Activated naive CD8-positive, alpha-beta T cell treated with anti-CD3 and anti-CD28 coated beads, Interleukin-2, amount 50 U/mL, for 16 hours (primary cell): ENCODE measurements around the gene GPC5.

Experiments used
- DNase-seq: peaks from one replicate; pipeline ENCODE4 v3.0.0-alpha.2; 2020; ENCODE audit warnings: low read depth, low spot score

Gene GPC5

DNA sequence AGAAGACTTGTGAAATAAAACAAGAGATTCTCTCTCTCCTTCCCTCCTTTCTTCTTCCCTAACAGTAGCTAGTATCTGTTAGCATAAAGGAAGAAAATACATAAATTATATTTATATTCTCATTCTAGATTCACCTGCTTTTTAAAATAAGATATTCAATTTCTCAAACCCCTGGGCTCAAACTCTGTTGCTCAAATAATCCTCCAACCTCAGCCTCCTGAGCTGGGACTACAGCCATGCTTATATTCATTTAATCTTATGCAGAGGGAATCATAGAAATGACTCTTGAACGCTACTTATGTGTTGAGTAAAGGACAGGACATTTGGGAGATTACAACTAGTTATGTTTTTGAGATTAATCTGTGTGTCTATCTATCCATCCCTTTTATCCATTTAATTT is 56.2 kb downstream of the GPC5 start:
- DNase-seq, result no peak

DNA sequence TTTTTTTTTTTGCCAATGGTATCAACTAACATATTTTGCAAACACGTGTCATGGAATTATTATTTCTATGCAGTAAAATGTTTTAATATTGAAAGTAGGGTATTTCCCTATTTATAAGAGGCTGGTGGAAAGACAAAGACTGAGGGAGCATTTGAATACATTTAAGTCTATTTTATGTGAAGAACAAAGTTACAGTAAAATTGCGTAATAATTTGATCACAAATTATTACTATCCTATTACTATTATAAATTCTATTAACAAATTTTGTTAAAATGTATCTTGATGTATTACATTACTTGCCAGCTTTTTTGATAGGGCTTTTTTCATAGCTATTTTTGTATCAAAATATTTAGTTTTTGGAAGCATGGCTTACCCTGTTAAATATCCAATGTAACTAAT is 58.4 kb downstream of the GPC5 start:
- DNase-seq, result no peak

DNA sequence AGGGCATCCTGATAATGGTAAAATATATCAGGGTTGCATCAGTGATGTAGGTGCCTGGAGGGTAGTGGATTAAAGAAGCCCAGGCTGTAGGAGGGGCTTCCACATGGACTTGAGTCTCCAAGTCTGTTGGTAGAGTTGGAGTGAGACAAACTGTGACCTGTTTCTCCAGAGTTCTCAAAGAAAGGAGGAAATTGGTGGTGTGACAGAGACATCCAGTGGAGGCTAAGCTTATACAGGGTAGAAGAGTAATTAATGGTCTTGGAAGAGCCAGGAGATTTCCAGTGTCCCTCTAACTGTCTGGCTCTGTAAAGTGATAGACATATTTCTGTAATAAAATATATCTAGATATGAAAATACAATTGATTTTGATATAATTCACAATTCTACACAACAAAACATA is 61.1 kb downstream of the GPC5 start:
- no peak for DNase-seq

DNA sequence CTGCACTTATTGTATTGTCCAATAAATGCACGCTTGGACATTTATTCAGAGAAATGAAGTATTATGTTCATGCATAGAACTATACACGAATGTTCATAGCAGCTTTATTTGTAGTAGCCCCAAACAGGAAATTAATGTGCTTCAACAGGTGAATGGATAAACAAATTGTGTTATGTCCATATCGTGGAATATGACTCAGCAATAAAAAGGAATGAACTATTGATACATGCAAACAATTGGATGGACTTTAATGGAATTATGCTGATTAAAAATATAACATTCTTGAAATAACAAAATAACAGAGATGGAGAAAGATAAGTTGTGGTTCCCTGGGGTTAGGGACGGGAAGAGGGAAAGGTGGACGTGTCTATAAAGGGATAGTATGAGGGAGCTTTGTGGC is 65.9 kb downstream of the GPC5 start:
- no peak for DNase-seq

DNA sequence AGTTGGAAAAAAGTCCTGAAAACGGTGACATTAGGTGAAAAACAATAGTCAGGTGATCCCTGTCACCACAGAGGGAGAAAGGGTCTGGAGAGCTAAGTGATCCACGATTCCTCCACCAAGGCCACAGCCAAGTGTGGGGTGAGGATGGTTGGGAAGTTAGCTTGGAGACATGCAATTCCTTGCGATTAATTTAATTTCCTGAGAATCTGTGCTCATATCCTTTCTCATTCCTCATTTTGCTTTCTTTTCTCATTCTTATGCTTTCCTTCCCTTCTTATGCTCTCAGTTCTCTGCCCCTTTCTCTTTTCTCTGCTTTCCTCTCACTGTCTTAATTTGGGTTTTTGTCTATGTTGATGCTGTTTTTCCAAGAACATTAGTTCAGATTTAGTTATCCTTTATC is 68.8 kb downstream of the GPC5 start:
- DNase-seq, result no peak

DNA sequence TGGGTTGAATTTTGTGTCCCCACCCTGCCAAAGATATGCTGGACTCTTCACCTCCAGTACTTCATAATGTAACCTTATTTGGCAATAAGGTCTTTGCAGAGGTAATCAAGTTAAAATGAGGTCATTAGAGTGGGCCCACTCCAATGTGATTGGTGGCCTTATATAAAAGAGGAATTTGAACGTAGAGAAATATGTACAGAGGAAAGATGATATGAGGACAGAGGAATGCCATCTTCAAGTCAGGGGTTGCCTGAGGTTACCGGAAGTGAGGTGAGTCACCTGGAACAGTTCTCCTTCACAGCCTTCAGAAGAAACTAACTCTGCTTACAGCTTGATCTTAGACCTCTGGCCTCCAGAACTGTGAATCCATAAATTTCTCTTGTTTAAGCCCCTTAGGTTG is 69.9 kb downstream of the GPC5 start:
- no peak for DNase-seq

DNA sequence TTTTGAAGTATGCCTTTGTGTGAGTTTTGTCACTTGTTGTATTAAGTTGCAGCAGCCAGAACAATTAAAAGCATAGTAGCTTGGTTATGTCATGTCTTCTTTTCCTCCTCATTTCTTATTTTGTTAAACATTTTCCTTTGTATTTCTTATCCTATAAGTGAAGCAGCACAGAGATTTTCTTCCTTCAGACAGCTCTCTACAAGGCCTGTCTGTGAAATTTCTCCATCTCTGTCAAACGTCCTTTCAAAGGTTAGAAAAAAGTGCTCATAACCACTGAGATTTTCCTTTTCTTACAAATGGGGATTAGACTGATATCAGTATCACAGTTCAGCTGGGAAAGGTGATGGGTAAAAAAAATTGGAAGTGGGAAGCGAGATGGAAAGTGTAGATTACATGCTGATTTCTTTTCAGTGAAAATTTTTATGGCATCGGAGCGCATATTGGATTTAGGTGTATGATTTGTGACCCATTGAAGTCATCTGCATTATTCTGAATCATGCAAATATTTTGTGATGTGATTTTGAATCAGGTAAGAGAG is 71.7 kb downstream of the GPC5 start:
- no peak for DNase-seq

DNA sequence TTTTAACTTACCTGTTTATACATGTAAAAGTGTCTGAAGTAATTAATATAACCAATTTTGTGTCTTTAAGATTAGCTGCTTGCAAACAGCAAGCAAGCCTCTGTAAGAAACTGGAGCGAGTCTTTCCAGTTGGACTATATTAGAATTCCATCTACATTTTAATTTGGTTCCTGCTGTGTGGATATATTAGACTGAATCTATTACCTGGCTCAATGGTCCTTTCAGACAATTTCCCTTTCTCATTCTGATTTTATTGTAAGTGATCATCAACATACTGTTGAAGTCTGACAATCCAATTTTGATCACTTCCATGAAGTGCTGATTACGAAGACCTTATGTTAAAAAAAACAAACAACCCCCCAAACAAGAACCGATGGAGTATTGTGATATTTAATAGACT is 72.3 kb downstream of the GPC5 start:
- DNase-seq, result no peak

DNA sequence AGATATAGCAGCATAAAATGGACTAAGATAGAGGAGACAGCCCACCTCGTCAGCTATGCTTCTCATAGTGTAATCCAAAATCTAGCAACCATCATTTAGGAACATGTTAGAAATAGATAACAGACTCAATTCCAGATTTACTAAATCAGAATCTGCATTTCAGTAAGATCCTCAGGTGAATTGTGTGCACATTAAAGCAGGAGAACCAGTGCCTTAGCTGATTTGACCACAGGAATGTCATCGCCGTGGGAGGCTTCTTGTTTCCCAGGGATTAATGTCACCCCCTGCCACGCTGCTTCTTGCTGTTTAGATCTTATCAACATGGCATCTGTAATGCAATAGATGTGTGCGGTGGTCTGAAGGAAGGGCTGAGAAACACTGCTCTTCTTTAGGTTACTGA is 84.0 kb downstream of the GPC5 start:
- DNase-seq, result no peak

DNA sequence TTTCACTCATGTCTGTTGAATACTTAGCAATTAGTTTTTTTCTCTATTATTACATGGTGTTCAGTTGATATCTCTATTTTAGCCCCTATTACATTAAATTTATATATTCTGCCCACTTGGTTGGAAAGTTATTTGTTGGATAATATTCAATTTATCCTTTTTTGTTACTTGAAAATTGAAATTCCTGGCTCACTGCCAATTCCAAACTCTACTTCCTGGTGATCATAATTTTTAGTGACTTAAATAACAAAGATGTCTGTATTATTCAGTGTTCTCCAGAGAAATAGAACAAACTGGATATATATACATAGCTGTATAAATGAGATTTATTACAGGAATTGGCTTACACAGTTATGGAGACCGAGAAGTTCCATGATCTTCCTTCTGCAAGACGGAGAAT is 93.6 kb downstream of the GPC5 start:
- no peak for DNase-seq

DNA sequence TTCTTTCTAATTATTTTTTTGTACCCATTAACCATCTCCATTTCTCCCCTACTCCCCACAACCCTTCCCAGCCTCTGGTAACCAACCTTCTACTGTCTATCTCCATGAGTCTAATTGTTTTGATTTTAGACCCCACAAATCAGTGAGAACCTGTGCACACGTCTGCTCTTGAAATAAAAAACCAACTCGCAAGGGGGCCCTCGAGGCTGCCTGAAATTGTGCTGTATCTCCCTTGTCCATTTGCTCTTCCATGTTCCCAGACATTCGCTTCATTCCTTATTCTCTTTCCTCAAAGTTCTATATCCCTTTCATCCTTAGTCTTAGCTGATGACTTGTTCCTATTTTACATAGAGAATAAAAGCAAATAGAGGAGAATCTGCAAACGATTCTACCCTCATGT is 95.0 kb downstream of the GPC5 start:
- no peak for DNase-seq

DNA sequence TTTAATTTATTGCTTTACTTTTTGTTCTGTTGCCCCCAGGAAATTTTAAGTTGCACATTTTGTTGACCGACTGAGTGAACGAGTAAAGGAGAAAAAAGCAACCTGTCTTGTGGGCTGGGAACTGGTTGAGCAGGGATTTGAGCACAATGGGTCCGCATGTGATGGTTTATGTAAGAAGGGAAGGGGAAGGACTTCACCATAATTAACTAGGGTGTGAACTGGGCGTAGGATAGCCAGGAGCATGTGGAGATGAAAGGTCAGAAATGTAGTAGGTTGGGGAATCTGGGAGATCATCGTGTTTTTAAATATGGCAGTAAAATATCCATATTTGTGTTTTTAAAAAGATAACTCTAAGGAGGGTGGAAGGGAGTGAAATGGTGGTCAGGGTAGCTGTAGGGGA is 99.9 kb downstream of the GPC5 start:
- DNase-seq, result no peak

DNA sequence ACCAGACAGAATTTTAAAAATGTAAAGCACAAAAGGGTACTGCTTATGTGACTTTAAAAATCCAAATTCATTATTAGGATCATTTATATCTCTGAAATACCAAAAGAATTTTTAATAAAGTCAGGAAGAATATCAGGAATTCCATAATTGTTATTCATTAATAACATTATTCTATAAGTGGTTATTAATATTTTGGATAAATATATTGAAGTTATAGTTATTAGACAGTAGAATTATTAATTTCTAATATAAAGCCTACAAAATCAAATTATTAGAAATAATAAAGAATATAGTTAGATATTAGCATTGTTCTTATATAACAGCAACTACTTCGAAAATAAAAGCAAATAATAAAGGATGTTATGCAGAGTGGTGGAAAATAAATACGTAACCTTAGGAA is 105.8 kb downstream of the GPC5 start:
- no peak for DNase-seq

DNA sequence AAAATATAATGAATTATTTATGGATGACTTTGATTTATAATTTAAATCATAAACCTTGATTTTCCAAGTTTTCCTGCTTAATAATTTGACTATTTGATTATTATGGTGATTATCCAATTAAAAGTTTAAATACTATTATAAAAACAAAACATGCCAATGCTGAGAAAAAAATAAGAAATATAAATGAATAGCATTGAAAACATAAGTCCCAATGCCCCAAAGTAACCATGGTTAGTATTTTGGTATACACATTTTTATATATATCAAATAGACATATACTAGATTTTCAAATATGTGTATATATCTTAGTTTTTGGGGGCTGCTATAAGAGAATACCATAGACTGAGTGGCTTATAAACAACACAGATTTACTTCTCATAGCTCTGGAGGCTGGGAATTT is 108.3 kb downstream of the GPC5 start:
- no peak for DNase-seq

DNA sequence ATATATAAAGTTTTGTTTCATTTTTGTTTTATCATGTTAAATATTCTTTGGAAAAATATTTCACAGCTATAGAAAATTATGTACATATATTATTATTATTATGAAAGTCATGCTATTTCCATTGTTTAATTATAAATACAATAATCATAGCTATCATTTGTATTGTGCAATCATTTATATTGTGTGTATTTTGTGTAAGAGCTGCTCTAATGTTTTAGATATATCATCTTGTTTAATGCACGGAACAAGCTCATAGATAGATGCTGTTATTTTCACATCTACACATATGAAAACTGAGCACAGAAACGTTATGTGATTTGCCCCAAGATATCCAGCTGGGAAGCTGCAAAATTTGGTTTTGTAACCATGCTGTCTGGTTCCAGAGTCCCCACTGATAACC is 111.6 kb downstream of the GPC5 start:
- DNase-seq, result no peak

DNA sequence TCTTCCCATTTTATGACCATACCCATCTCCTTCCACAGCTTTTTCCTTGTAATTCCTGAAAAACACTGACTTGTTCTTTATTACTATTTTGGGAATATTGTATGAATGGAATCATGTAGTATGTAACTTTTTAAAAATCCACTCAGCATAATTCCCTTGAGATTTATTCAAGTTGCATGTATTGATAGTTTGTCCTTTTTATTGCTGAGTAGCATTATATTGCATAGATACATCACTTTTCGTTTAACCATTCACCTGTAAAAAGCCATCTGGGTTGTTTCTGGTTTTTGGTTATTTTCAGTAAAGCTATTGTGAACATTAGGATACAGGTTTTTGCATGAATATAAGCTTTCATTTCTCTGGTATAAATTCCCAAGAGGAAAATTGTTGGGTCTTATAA is 115.4 kb downstream of the GPC5 start:
- no peak for DNase-seq

DNA sequence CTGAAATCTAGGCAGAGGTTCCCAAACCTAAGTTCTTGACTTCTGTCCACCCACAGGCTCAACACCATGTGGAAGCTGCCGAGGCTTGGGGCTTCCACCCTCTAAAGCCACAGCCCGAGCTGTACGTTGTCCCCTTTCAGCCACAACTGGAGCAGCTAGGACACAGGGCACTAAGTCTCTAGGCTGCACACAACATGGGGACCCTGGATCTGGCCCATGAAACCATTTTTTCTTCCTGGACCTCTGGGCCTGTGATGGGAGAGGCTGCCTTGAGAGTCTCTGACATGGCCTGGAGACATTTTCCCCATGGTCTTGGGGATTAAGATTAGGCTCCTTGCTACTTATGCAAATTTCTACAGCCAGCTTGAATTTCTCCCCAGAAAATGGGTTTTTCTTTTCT is 118.4 kb downstream of the GPC5 start:
- DNase-seq, result no peak

DNA sequence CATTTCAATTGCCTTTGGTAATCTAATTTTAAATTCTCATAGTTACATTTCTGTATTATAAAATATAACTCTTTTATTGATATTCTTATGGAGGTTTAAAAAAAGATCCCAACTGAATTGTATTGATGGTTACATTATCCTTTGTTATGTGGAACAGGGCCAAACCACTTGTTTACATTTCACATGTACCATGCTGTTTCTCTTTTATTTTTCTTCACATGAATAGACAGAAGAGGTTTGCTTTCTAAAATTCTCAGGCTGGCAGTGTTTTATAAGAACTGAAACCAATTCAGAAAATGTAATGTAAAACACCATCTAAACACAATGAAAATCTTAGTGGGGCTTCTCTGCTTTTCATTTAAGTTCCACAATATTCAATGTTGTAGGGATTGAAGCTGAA is 122.5 kb downstream of the GPC5 start:
- no peak for DNase-seq

DNA sequence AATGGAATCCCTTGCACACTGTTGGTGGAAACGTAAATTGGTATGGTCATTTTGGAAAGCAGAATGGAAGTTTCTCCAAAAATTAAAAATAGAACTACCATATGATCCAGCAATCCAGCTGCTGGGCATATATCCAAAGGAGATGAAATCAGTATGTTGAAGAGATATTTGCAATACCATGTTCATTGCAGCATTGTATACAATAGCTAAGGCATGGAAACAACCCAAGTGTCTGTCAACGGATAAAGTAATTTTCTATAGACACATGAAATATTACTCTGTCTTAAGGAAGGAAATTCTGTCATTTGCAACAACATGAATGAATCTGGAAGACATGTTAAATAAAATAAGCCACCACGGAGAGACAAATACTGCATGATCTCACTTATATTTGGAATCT is 124.7 kb downstream of the GPC5 start:
- no peak for DNase-seq

DNA sequence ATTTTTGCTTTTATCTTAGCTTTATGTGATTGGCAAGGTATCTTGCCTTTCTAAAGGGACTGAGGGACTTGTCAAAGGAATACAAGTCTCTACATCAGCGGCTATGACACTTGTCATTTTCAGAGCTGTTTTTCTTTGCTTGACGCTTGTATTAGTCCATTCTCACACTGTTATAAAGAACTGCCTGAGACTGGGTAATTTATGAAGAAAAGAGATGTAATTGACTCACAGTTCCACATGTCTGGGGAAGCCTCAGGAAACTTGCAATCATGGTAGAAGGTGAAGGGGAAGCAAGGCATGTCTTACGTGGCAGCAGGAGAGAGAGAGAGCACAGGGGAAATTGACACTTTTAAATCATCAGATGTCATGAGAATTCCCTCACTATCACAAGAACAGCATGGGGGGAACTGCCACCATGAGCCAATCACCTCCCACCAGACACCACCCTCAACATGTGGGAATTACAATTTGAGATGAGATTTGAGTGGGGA is 128.2 kb downstream of the GPC5 start:
- no peak for DNase-seq

DNA sequence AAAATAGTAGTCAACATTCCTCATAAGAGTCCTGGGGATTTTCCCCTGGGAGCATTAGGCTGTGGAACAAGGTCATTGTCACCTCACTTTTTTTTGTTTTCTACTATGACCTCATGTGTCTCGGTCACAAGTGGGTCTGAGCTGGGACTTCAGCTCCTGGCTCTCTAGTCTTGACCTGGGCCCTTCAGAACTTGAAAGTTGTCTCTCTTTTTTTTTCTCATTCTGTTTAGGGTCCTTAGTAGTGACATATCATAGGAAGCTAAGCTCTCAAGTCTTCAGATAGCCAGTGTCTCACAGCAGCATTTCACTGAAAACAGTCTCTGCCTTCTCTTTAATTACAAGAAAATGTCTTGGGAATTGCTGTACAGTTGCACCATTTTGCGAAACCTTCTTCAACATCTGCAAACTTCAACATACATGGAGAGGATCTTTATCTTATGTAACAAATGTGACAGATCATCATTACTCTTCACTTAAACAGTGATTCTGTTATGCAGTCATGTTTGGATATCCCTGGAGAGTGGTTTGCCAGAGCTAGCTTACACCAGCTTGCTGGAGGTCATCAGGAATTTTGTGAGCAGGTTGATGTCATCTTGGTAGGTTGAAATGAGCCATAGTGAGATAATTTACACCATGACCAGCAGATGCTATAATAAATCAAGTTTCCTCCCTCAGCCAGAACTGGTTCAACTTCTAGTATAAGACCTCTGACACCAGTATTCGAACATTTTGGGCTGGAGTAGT is 131.5 kb downstream of the GPC5 start:
- no peak for DNase-seq

DNA sequence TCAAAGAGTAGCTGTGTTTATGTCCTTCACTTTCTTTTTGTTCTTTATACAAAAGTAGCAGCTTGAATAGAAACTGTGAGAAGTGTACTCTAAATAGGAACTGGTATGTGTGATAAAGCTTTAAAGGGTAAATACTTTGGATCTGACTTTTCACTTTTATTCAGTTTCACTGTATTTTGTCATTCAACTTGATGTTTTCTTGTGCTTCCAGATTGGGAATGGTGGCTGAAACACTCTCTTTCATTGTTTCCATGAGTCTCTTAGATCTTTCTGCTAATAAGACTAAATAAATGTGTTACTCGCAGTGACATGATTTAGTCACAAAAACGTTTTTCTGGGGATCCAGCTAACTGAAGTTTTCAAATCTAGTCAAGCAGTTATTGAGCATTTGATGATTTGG is 133.2 kb downstream of the GPC5 start:
- no peak for DNase-seq

DNA sequence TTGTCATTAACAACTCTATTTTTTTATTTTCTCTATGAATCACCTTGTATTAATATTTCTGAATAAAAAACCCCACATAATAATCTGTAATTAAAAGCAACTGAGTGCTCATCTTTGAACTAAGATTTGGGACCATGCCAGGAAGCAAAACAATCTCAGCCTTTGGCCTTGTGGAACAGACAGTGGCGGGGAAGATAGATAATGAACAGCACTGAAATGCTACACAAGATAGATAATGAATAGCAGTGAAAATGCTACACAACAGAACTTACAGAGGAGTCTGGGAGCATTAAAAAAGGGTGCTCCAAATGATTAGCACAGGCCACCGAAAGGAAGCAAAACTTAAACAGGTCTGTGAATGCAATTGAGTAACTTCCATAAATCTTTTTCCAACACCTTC is 134.9 kb downstream of the GPC5 start:
- DNase-seq, result no peak

DNA sequence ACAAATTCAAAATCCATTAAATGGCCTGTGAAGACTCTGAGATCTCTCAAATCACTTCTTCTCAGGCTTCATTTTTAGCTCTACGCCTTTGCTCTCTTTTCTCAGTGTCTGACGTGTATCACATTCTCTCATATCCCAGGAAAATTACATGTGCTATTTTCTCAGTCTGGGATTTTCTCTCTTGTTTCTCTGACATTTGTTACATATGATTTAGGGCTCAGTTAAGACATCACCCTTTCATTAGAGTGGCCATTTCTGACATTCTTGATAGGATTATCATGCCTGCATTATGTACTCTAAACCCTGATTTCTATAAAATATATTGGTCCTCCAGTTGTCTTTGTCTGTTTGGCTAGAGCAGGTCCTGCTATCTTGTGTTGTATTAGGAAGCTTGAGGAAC is 136.6 kb downstream of the GPC5 start:
- DNase-seq, result no peak
